Measurements from ENCODE around the gene CEP170B.
A peak's percentile ranks its signal among the peaks of the same experiment; 100 is the strongest.
"Not testable (repeated sequence)": the region's sequence is repeated elsewhere in the genome, so short reads cannot be mapped to it uniquely, and the experiment has no call there.

Gene CEP170B

GRCh38 chr14:104887623-104888488, 22.8 kb downstream of the CEP170B start:
- no peak overlapping the region for H3K4me3 Mint-ChIP-seq
- H3K4me1 Mint-ChIP-seq: no peaks in the 10 kb centered on the region
- ATAC-seq: peak; percentile 2
- no peaks in the 10 kb centered on the region for H3K36me3 Mint-ChIP-seq
- H3K9me3 Mint-ChIP-seq: peaks cover 10% of the 10 kb centered on the region
- no peak overlapping the region for H3K27ac Mint-ChIP-seq
- peaks cover 48% of the 10 kb centered on the region for H3K27me3 Mint-ChIP-seq

- Mint-ChIP-seq H3K9me3 (peaks cover 10% of the 10 kb centered on the region), H3K36me3 (no peaks in the 10 kb centered on the region), H3K4me3 (no peak overlapping the region), H3K4me1 (no peaks in the 10 kb centered on the region), H3K27ac (no peak overlapping the region), H3K27me3 (peaks cover 46% of the 10 kb centered on the region)
- no peak for ATAC-seq
Measured at GRCh38 chr14:104888489-104889374, 23.7 kb downstream of the CEP170B start.

GRCh38 chr14:104889375-104889757, 24.3 kb downstream of the CEP170B start:
- Mint-ChIP-seq H3K4me1 (no peaks in the 10 kb centered on the region), H3K4me3 (no peak overlapping the region), H3K27ac (no peak overlapping the region), H3K36me3 (no peaks in the 10 kb centered on the region), H3K27me3 (peaks cover 47% of the 10 kb centered on the region), H3K9me3 (peaks cover 10% of the 10 kb centered on the region)
- ATAC-seq: no peak

GRCh38 chr14:104890292-104890691, 25.2 kb downstream of the CEP170B start:
- peaks cover 52% of the 10 kb centered on the region for H3K27me3 Mint-ChIP-seq
- not testable (repeated sequence) for H3K27ac Mint-ChIP-seq, H3K9me3 Mint-ChIP-seq, ATAC-seq, H3K36me3 Mint-ChIP-seq, H3K4me3 Mint-ChIP-seq, H3K4me1 Mint-ChIP-seq

GRCh38 chr14:104891121-104891551, 26.1 kb downstream of the CEP170B start:
- Mint-ChIP-seq H3K36me3 (no peaks in the 10 kb centered on the region), H3K4me3 (no peak overlapping the region), H3K27me3 (peaks cover 46% of the 10 kb centered on the region), H3K9me3 (peaks cover 10% of the 10 kb centered on the region), H3K4me1 (no peaks in the 10 kb centered on the region), H3K27ac (no peak overlapping the region)
- no peak for ATAC-seq

GRCh38 chr14:104891664-104892530, 26.8 kb downstream of the CEP170B start:
- Mint-ChIP-seq H3K4me3 (no peak overlapping the region), H3K27me3 (peaks cover 38% of the 10 kb centered on the region), H3K36me3 (no peaks in the 10 kb centered on the region), H3K4me1 (peaks cover 7% of the 10 kb centered on the region), H3K27ac (no peak overlapping the region), H3K9me3 (peaks cover 10% of the 10 kb centered on the region)
- ATAC-seq: no peak

GRCh38 chr14:104892531-104893434, 27.7 kb downstream of the CEP170B start:
- peaks cover 8% of the 10 kb centered on the region for H3K4me1 Mint-ChIP-seq
- H3K36me3 Mint-ChIP-seq: no peaks in the 10 kb centered on the region
- H3K4me3 Mint-ChIP-seq: no peak overlapping the region
- no peak overlapping the region for H3K27ac Mint-ChIP-seq
- peaks cover 10% of the 10 kb centered on the region for H3K9me3 Mint-ChIP-seq
- ATAC-seq: no peak
- peaks cover 35% of the 10 kb centered on the region for H3K27me3 Mint-ChIP-seq

- no peak for ATAC-seq
- H3K36me3 Mint-ChIP-seq: no peaks in the 10 kb centered on the region
- peaks cover 10% of the 10 kb centered on the region for H3K9me3 Mint-ChIP-seq
- no peak overlapping the region for H3K4me3 Mint-ChIP-seq
- H3K27me3 Mint-ChIP-seq: peaks cover 37% of the 10 kb centered on the region
- H3K27ac Mint-ChIP-seq: no peak overlapping the region
- H3K4me1 Mint-ChIP-seq: peaks cover 8% of the 10 kb centered on the region
Measured at GRCh38 chr14:104893435-104894207, 28.6 kb downstream of the CEP170B start.

GRCh38 chr14:104894331-104895206, 29.5 kb downstream of the CEP170B start:
- H3K27ac Mint-ChIP-seq: no peak overlapping the region
- ATAC-seq: no peak
- H3K4me1 Mint-ChIP-seq: peaks cover 8% of the 10 kb centered on the region
- no peaks in the 10 kb centered on the region for H3K36me3 Mint-ChIP-seq
- H3K9me3 Mint-ChIP-seq: peaks cover 9% of the 10 kb centered on the region
- no peak overlapping the region for H3K4me3 Mint-ChIP-seq
- peaks cover 38% of the 10 kb centered on the region for H3K27me3 Mint-ChIP-seq

GRCh38 chr14:104895207-104895785, 30.2 kb downstream of the CEP170B start:
- no peaks in the 10 kb centered on the region for H3K36me3 Mint-ChIP-seq
- H3K4me1 Mint-ChIP-seq: peaks cover 8% of the 10 kb centered on the region
- H3K27ac Mint-ChIP-seq: no peak overlapping the region
- no peak for ATAC-seq
- no peak overlapping the region for H3K4me3 Mint-ChIP-seq
- H3K27me3 Mint-ChIP-seq: peaks cover 33% of the 10 kb centered on the region
- peaks cover 4% of the 10 kb centered on the region for H3K9me3 Mint-ChIP-seq

GRCh38 chr14:104895786-104896661, 31.0 kb downstream of the CEP170B start:
- no peaks in the 10 kb centered on the region for H3K9me3 Mint-ChIP-seq
- H3K4me3 Mint-ChIP-seq: no peak overlapping the region
- no peak for ATAC-seq
- no peak overlapping the region for H3K27ac Mint-ChIP-seq
- no peaks in the 10 kb centered on the region for H3K36me3 Mint-ChIP-seq
- H3K27me3 Mint-ChIP-seq: peaks cover 30% of the 10 kb centered on the region
- peaks cover 10% of the 10 kb centered on the region for H3K4me1 Mint-ChIP-seq
